Ovary (tissue), 3 donors: ENCODE results near the gene BEST2.

ENCODE experiments used
- CTCF ChIP-seq, 3 donors: fragments of 450-650 bp in 2 of 3; fragments of 200-600 bp in 1 of 3; IDR thresholded peaks; one replicate each; pipeline versions ENCODE4 v1.5.1 to v1.8.0; 2016 to 2022; ENCODE audit warnings: antibody characterized with exemption in 3 of 3, mild to moderate bottlenecking in 1 of 3
- EP300 ChIP-seq: sonication (generic); formaldehyde crosslinking; IDR thresholded peaks from one replicate; pipeline ENCODE4 v1.6.1; 2017; ENCODE audit warnings: antibody characterized with exemption
- POLR2A ChIP-seq: fragments of 450-650 bp; IDR thresholded peaks from one replicate; pipeline ENCODE4 v1.6.1; 2017; ENCODE audit warnings: antibody characterized with exemption, mild to moderate bottlenecking, moderate library complexity
- donor health status: DM: no; HTN: no; CAD: no.

GRCh38 chr19:12705654-12706331 lies 45.8 kb upstream of the BEST2 start:
- no peak for TF ChIP-seq CTCF (IDR thresholded peaks at IDR 0.05)
- no peak for TF ChIP-seq POLR2A
- TF ChIP-seq EP300: no peak
